NB4 (cell line): ENCODE measurements around the gene NATD1.
A peak's percentile ranks its signal among the peaks of the same experiment; 100 is the strongest.

Experiments
- DNase-seq: peaks from one replicate; pipeline ENCODE4 v3.0.0; 2010; ENCODE audit warnings: low read depth
- H3K4me3 ChIP-seq: one replicate; pipeline ENCODE4 v1.5.1; 2011; ENCODE audit warnings: mild to moderate bottlenecking, low read depth, low read length, moderate library complexity
- MYC ChIP-seq: IDR thresholded peaks from 2 replicates; pipeline ENCODE4 v1.6.1; 2011; ENCODE audit warnings: low read depth, low read length
- POLR2A ChIP-seq: IDR thresholded peaks from 2 replicates; pipeline ENCODE4 v1.6.1; 2011; ENCODE audit warnings: mild to moderate bottlenecking; ENCODE audit not compliant: insufficient read length; ENCODE audit errors: extremely low read depth
- TF ChIP-seq, protein P1 (sequence below): IDR thresholded peaks from one replicate; pipeline ENCODE4 v1.5.1; 2012; ENCODE audit warnings: low read depth, low read length
- TF ChIP-seq, protein P2 (sequence below): IDR thresholded peaks from 2 replicates; pipeline ENCODE4 v1.6.1; 2011; ENCODE audit warnings: low read depth, low read length

NATD1 gene

DNA sequence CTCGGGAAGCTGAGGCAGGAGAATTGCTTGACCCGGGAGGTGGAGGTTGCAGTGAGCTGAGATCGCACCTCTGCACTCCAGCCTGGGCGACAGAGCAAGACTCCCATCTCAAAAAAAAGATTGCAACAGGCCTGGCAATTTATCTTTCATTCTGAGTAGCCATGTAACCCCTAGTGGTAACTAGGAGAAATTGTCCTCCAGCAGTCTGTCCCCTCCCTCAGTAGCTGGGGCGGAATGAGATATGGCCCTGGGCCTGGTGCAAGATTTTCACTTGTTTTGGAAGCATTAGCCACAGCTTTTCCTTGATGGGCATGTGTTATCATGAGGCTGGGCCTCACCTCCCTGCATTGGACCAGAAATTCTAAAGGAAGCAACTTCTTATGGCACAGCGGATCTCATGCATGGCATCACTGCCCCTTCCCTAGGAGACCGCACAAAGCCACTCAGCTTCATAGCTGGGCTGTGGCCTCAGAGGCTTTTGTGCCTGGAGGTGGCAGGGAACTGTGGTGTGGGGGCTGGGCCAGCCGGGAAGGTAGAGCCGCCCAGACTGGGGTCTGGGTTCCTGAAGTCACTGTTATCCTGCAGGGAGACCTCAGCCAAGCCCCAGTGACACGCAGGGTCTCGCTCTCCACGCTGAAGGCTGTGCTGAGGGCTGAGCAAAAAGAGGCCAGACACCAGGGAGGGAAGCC is 13.4 kb downstream of the NATD1 start:
- peak; percentile 43 for DNase-seq
- H3K4me3 ChIP-seq = no peak overlapping the region
- TF ChIP-seq, protein P1, sequence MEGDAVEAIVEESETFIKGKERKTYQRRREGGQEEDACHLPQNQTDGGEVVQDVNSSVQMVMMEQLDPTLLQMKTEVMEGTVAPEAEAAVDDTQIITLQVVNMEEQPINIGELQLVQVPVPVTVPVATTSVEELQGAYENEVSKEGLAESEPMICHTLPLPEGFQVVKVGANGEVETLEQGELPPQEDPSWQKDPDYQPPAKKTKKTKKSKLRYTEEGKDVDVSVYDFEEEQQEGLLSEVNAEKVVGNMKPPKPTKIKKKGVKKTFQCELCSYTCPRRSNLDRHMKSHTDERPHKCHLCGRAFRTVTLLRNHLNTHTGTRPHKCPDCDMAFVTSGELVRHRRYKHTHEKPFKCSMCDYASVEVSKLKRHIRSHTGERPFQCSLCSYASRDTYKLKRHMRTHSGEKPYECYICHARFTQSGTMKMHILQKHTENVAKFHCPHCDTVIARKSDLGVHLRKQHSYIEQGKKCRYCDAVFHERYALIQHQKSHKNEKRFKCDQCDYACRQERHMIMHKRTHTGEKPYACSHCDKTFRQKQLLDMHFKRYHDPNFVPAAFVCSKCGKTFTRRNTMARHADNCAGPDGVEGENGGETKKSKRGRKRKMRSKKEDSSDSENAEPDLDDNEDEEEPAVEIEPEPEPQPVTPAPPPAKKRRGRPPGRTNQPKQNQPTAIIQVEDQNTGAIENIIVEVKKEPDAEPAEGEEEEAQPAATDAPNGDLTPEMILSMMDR = peak; percentile 46
- TF ChIP-seq MYC = no peak

DNA sequence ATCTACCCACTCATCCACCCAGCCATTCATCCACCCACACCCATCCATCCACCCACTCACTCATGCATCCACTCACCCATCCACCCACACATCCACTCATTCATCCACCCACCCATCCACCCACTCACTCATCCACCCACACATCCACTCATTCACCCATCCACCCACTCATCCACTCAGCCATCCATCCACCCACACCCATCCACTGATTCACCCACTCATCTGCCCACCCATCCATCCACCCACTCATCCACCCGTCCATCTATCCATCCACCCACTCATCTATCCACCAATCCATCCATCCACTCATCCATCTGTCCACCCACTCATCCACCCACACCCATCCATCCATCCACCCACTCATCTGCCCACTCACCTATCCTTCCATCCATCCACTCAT is 17.3 kb downstream of the NATD1 start:
- no peak for DNase-seq
- no peak for TF ChIP-seq POLR2A
- TF ChIP-seq, protein P2, sequence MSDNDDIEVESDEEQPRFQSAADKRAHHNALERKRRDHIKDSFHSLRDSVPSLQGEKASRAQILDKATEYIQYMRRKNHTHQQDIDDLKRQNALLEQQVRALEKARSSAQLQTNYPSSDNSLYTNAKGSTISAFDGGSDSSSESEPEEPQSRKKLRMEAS = no peak
- no peak overlapping the region for H3K4me3 ChIP-seq

DNA sequence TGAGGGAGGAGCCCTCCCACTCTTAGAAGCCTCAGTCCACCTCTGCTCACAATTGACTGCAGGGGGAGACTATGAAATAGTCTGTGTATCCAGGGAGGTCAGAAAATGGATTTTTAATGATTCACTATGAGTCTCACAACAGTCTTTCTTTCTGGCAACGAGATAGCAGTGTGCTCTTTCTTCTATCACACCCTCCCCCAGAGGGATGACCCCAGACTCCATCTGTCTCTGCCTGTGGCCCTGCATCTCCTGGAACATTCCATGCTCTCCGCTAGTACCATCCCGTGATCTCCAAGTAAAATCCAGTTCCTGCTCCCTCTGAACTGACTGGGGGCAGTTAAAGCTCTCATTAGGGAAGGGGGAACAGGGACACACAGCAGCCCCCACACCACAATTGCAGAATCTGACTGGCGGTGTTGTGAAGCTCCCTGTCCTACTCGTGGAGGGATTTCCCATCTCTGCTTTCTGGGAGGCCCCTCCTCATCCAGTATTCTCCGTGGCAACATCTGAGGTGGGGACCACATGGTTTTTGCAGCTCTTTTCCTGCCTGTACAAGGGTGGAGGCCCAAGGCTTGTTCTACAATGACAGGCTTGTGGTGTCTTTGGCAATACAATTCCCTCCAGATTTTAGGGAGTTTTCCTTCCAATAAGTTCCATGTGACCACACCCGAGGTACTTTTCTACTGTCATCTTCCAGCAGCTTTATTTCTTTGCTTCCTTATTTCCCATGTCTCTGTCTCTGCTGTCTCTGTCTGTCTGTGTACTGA is 19.4 kb downstream of the NATD1 start:
- no peak overlapping the region for H3K4me3 ChIP-seq
- no peak for DNase-seq
- TF ChIP-seq MYC (no peak), POLR2A (no peak)
- TF ChIP-seq, protein P1 = no peak
- TF ChIP-seq, protein P2 = no peak

DNA sequence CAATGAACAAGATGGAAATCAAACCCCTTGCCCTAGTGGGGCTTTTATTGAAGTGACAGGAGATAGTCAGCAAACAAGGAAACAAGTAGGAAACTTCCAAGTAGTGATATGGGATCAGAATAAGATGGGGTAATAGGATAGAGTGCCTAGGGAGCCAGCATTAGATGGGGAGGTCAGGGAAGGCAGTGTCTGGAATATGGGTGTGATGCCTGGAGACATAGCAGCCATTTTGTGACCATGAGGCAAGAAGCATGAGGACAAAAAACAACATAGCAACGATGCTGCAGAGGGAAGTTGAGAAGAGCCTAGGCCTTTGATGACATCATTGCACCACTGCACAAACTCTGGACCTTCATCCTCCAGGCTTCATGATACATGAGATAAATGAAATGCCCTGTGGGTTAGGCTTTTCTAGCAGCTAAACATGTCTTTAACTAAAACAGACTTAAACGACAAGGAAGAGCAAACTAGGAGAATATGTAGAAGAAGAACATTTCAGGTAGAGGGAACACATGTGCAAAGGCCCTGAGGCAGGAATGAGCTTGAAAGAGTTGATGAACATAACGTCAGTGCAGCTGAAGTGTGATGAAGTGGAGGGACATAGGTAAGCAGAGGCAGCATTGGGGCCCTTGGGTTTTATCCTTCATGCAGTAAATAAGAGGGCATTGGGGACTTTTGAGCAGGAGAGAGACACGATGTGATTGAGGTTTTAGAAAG is 21.0 kb downstream of the NATD1 start:
- H3K4me3 ChIP-seq = no peak overlapping the region
- DNase-seq = no peak
- TF ChIP-seq, protein P1 = no peak
- TF ChIP-seq MYC = no peak
- TF ChIP-seq, protein P2 = no peak
- no peak for TF ChIP-seq POLR2A

DNA sequence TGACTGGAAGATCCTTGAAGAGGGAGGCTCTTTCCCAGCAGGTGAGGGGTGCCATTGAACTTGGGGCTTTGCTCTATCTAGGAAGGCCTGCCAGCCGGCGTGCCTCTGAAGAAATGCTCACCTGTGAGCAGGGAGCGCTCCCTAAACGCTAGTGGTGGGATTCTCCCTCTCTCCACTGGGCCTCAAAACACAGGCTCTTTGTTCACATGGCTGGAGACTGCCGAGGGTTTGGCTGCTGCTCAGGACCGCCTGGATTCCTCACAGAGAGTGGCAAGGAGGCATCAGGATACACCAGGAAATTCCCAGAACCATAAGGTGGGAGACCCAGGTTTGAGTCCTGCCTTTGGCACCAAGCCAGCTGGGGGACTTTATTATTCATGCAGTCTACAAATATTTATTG is 21.7 kb downstream of the NATD1 start:
- TF ChIP-seq POLR2A (no peak), MYC (no peak)
- TF ChIP-seq, protein P2 = no peak
- TF ChIP-seq, protein P1 = no peak
- no peak overlapping the region for H3K4me3 ChIP-seq
- no peak for DNase-seq

DNA sequence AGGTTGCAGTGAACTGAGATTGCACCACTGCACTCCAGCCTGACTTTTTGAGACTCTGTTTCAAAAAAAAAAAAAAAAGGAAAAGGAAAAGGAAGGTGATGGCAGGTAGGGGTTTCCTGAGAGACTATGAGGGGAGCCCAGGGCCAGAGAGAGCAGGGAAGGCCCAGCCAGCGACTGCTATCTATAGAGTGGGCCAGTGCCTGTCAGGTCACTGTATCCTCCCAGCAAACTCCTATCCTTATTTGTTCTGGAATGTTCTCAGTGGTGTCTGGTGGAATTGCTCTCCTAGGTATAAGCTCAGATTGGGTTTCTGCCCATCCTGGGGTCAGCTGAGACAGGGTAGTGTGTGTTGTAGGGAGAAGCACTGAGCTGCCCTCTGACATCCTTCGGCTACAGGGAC is 24.4 kb downstream of the NATD1 start:
- no peak overlapping the region for H3K4me3 ChIP-seq
- no peak for DNase-seq
- no peak for TF ChIP-seq POLR2A
- TF ChIP-seq MYC = no peak
- TF ChIP-seq, protein P1 = no peak
- TF ChIP-seq, protein P2 = no peak
